ENCODE results near the gene GPR137B. TPM values are rescaled to one million over a fixed set of nuclear protein-coding genes. Genes with fewer than 3 reads are reported as not detected.

GPR137B gene
- total and polyA plus RNA-seq, 4 donors: 2.2 to 8.6 (median 5.3) TPM

DNA sequence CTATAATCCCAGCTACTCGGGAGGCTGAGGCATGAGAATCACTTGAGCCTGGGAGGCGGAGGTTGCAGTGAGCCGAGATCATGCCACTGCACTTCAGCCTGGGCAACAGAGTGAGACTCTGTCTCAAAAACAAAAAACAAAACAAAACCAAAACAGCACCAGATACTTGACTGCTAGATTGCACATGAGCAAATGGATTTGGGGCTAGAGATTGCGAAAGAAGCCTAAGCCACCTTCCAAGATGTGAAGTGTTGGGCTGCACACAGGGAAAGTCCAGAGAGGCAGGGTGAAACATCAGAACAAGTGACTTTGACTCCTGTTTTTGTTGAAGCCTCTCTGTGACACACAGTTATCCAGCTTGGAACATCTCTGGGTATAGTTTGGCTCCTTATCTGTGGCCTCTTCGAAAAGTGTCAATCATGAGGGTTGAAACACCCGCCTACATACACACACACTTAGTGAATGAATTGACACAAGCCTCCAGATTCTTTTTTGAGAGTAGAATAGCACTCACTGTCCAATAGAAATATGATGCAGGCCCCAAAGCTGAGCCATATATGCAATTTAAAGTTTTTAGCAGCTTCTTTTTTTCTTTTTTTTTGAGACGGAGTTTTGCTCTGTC, 34.2 kb upstream of the GPR137B start:
- Histone ChIP-seq H3K36me3 (ENCODE audit: control insufficient read depth in 4 of 4, insufficient read depth in 3 of 4, low read depth in 1 of 4, low read length in 3 of 4) (no peaks in the 10 kb centered on the region), H3K9me3 (ENCODE audit: control insufficient read depth in 4 of 4, low read length in 3 of 4) (no peaks in the 10 kb centered on the region), H3K27me3 (ENCODE audit: control insufficient read depth in 4 of 4, insufficient read depth in 4 of 4, low read length in 3 of 4) (no peaks in the 10 kb centered on the region), H3K9ac (ENCODE audit: low read depth in 1 of 2, low read length in 2 of 2) (no peak overlapping the region), H3K4me1 (ENCODE audit: control insufficient read depth in 4 of 4, insufficient read depth in 4 of 4, low read length in 3 of 4) (peaks cover 0 to 4% (median 2%) of the 10 kb centered on the region in 4 donors), H3K4me3 (ENCODE audit: low read depth in 1 of 3, low read length in 3 of 3) (no peak overlapping the region), H3K27ac (ENCODE audit: low read depth in 1 of 2, low read length in 2 of 2) (no peak overlapping the region)
- TF ChIP-seq YY1 (IDR thresholded peaks at IDR 0.05) (no peak), NR2F2 (IDR thresholded peaks at IDR 0.05) (no peak), TAF1 (conservative IDR thresholded peaks at IDR 0.05) (no peak), ATF3 (IDR thresholded peaks at IDR 0.05) (no peak), CTCF (IDR thresholded peaks at IDR 0.05; ENCODE audit: low read depth, low read length, missing input control) (no peak)
- 86% methylated on average over 7 of the region's 7 CpGs for WGBS
- DNase-seq (ENCODE audit: low spot score): no peak

- WGBS: 78% methylated on average over 13 of the region's 13 CpGs
- Histone ChIP-seq H3K36me3 (ENCODE audit: control insufficient read depth in 4 of 4, insufficient read depth in 3 of 4, low read depth in 1 of 4, low read length in 3 of 4) (no peaks in the 10 kb centered on the region), H3K9me3 (ENCODE audit: control insufficient read depth in 4 of 4, low read length in 3 of 4) (no peaks in the 10 kb centered on the region), H3K27me3 (ENCODE audit: control insufficient read depth in 4 of 4, insufficient read depth in 4 of 4, low read length in 3 of 4) (no peaks in the 10 kb centered on the region), H3K4me3 (ENCODE audit: low read depth in 1 of 3, low read length in 3 of 3) (no peak overlapping the region), H3K9ac (ENCODE audit: low read depth in 1 of 2, low read length in 2 of 2) (no peak overlapping the region), H3K4me1 (ENCODE audit: control insufficient read depth in 4 of 4, insufficient read depth in 4 of 4, low read length in 3 of 4) (peaks cover 0 to 2% (median 0%) of the 10 kb centered on the region in 4 donors), H3K27ac (ENCODE audit: low read depth in 1 of 2, low read length in 2 of 2) (no peak overlapping the region)
- DNase-seq (ENCODE audit: low spot score): no peak
- TF ChIP-seq SP1 (IDR thresholded peaks at IDR 0.05) (no peak), NR2F2 (IDR thresholded peaks at IDR 0.05) (no peak), HNF4A (conservative IDR thresholded peaks at IDR 0.05) (no peak), GABPA (IDR thresholded peaks at IDR 0.05 in 1 of 2, conservative IDR thresholded peaks at IDR 0.05 in 1 of 2) (no peak), FOXA2 (IDR thresholded peaks at IDR 0.05) (no peak), ATF3 (IDR thresholded peaks at IDR 0.05) (no peak), FOXA1 (IDR thresholded peaks at IDR 0.05) (no peak), CTCF (IDR thresholded peaks at IDR 0.05; ENCODE audit: low read depth, low read length, missing input control) (no peak), RXRA (IDR thresholded peaks at IDR 0.05) (no peak), MAX (IDR thresholded peaks at IDR 0.05) (no peak), ZBTB33 (IDR thresholded peaks at IDR 0.05) (no peak), TAF1 (conservative IDR thresholded peaks at IDR 0.05) (no peak), JUND (IDR thresholded peaks at IDR 0.05) (no peak), REST (IDR thresholded peaks at IDR 0.05) (no peak), YY1 (IDR thresholded peaks at IDR 0.05) (no peak), EGR1 (IDR thresholded peaks at IDR 0.05; ENCODE audit: low read depth in 2 of 2) (no peak), HNF4G (IDR thresholded peaks at IDR 0.05) (no peak), RAD21 (IDR thresholded peaks at IDR 0.05) (no peak)
These were observed 32.2 kb upstream of the GPR137B start for GRCh38 chr1:236110137-236110536.
